Activated naive CD8-positive, alpha-beta T cell treated with anti-CD3 and anti-CD28 coated beads, Interleukin-2, amount 50 U/mL, for 24 hours (primary cell): Measurements from ENCODE around the gene ZC3H6.

ENCODE experiments used
- ATAC-seq: fragments of 150-1000 bp; cut with Tn5 transposase; one replicate; pipeline ENCODE4 v1.10.0; 2021
- DNase-seq: peaks from one replicate; pipeline ENCODE4 v3.0.0; 2021
- H3K27ac Mint-ChIP-seq: one replicate; pipeline ENCODE4 v1.8.0; 2021; ENCODE audit warnings: mild to moderate bottlenecking, mixed read lengths
- H3K27me3 Mint-ChIP-seq: one replicate; pipeline ENCODE4 v1.8.0; 2021; ENCODE audit warnings: mixed read lengths
- H3K36me3 Mint-ChIP-seq: one replicate; pipeline ENCODE4 v1.8.0; 2021; ENCODE audit warnings: low read depth, mixed read lengths
- H3K4me1 Mint-ChIP-seq: one replicate; pipeline ENCODE4 v1.8.0; 2021; ENCODE audit warnings: mixed read lengths
- H3K4me3 Mint-ChIP-seq: one replicate; pipeline ENCODE4 v1.8.0; 2021; ENCODE audit warnings: mild to moderate bottlenecking, moderate library complexity, mixed read lengths
- H3K9me3 Mint-ChIP-seq: one replicate; pipeline ENCODE4 v1.8.0; 2021; ENCODE audit warnings: mixed read lengths

The ZC3H6 gene

GRCh38 chr2:112275311-112275886, at the start of gene ZC3H6:
Gene ZC3H6, plus strand, starts transcription at chr2:112275597. Its CDS starts 398 bp downstream, at chr2:112275995.
- H3K9me3 Mint-ChIP-seq = no peaks in the 10 kb centered on the region
- DNase-seq = peak; percentile 100
- H3K27me3 Mint-ChIP-seq = no peaks in the 10 kb centered on the region
- H3K27ac Mint-ChIP-seq = peak within 1 kb of the TSS; percentile 95
- H3K4me3 Mint-ChIP-seq = peak within 1 kb of the TSS; percentile 88
- peaks cover 26% of the 10 kb centered on the region for H3K4me1 Mint-ChIP-seq
- ATAC-seq = peak; percentile 96
- H3K36me3 Mint-ChIP-seq = no peaks in the 10 kb centered on the region

DNA sequence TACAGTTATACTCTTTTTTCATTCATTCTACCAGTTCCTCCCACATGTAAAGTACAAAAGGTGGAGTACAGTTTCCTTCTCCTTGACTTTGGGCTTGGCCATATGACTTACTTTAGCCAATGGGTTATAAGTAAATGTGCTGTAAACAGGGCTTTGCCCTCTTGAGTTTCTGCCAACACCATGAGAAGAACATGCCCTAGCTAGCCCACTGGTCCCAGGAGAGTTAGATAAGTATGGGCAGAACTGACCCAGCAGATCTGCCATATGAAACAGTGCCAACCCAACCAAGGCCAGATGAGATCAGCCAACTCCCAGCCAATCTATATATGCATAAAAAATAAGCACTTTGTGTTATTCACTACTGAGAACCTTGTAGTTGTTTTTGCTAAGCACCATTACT, 46.0 kb upstream of the ZC3H6 start:
- no peaks in the 10 kb centered on the region for H3K27me3 Mint-ChIP-seq
- no peak for ATAC-seq
- no peak for DNase-seq
- H3K36me3 Mint-ChIP-seq = peaks cover 59% of the 10 kb centered on the region
- no peak overlapping the region for H3K27ac Mint-ChIP-seq
- H3K4me1 Mint-ChIP-seq = no peaks in the 10 kb centered on the region
- H3K4me3 Mint-ChIP-seq = no peak overlapping the region
- no peaks in the 10 kb centered on the region for H3K9me3 Mint-ChIP-seq

DNA sequence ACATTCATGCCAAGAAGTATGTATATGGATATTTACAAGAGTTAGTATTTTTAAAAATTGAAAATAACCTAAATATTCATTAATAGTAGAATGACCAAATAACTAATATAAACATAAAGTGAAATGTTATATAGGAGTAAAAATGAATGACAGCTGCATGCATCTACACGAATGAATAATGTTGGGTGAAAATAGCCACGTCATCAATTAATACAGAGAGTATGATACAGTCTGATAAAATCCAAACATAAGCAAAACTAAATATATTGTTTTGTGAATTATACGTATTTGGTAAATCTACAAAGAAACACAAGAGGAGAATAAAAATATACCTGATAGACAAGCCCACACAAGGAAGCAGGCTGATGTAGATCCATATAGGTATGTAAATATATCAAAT, 45.0 kb upstream of the ZC3H6 start:
- Mint-ChIP-seq H3K9me3 (no peaks in the 10 kb centered on the region), H3K27ac (no peak overlapping the region), H3K4me1 (no peaks in the 10 kb centered on the region), H3K4me3 (no peak overlapping the region), H3K36me3 (peaks cover 56% of the 10 kb centered on the region), H3K27me3 (no peaks in the 10 kb centered on the region)
- no peak for ATAC-seq
- no peak for DNase-seq

GRCh38 chr2:112239862-112240261, 35.5 kb upstream of the ZC3H6 start:
- H3K27me3 Mint-ChIP-seq = no peaks in the 10 kb centered on the region
- ATAC-seq (no peak), DNase-seq (no peak)
- no peaks in the 10 kb centered on the region for H3K9me3 Mint-ChIP-seq
- H3K4me3 Mint-ChIP-seq = no peak overlapping the region
- peaks cover 26% of the 10 kb centered on the region for H3K4me1 Mint-ChIP-seq
- peaks cover 42% of the 10 kb centered on the region for H3K36me3 Mint-ChIP-seq
- no peak overlapping the region for H3K27ac Mint-ChIP-seq

DNA sequence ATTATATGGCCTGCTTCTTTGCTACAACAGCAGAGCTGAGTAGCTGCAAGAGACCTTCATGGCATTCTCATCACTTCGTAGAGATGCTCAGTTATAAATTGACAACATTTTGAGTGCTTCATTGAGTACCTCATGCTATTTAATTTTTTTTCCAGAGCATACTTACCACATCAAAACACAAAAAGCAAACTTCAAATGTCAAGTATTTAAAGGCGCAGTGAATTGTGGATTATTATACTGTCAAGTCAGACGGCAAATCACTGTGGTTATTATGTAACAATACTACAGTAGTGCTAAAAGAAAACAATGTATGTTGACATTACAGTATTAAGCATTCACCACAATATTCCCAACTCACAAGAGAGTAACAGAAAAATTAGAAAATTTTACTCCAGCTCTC, 33.0 kb upstream of the ZC3H6 start:
- H3K36me3 Mint-ChIP-seq = peaks cover 52% of the 10 kb centered on the region
- no peak overlapping the region for H3K27ac Mint-ChIP-seq
- ATAC-seq (no peak), DNase-seq (no peak)
- no peak overlapping the region for H3K4me3 Mint-ChIP-seq
- peaks cover 31% of the 10 kb centered on the region for H3K4me1 Mint-ChIP-seq
- H3K9me3 Mint-ChIP-seq = no peaks in the 10 kb centered on the region
- H3K27me3 Mint-ChIP-seq = no peaks in the 10 kb centered on the region

- H3K36me3 Mint-ChIP-seq = peaks cover 54% of the 10 kb centered on the region
- H3K4me3 Mint-ChIP-seq = no peak overlapping the region
- H3K27ac Mint-ChIP-seq = no peak overlapping the region
- peaks cover 31% of the 10 kb centered on the region for H3K4me1 Mint-ChIP-seq
- no peak for ATAC-seq
- H3K9me3 Mint-ChIP-seq = no peaks in the 10 kb centered on the region
- H3K27me3 Mint-ChIP-seq = no peaks in the 10 kb centered on the region
- DNase-seq = no peak
These were observed 32.2 kb upstream of the ZC3H6 start for GRCh38 chr2:112243233-112243632.

GRCh38 chr2:112244854-112245253, 30.5 kb upstream of the ZC3H6 start:
- ATAC-seq (no peak), DNase-seq (no peak)
- Mint-ChIP-seq H3K4me3 (no peak overlapping the region), H3K27me3 (no peaks in the 10 kb centered on the region), H3K4me1 (peaks cover 31% of the 10 kb centered on the region), H3K36me3 (peaks cover 59% of the 10 kb centered on the region), H3K9me3 (no peaks in the 10 kb centered on the region), H3K27ac (no peak overlapping the region)

GRCh38 chr2:112251271-112251670, 24.1 kb upstream of the ZC3H6 start:
- H3K36me3 Mint-ChIP-seq = peaks cover 29% of the 10 kb centered on the region
- no peak overlapping the region for H3K27ac Mint-ChIP-seq
- no peaks in the 10 kb centered on the region for H3K27me3 Mint-ChIP-seq
- H3K9me3 Mint-ChIP-seq = no peaks in the 10 kb centered on the region
- no peak overlapping the region for H3K4me3 Mint-ChIP-seq
- ATAC-seq = peak; percentile 62
- DNase-seq = no peak
- H3K4me1 Mint-ChIP-seq = peaks cover 26% of the 10 kb centered on the region

- Mint-ChIP-seq H3K27me3 (no peaks in the 10 kb centered on the region), H3K4me1 (peaks cover 29% of the 10 kb centered on the region), H3K9me3 (no peaks in the 10 kb centered on the region), H3K27ac (no peak overlapping the region), H3K4me3 (no peak overlapping the region), H3K36me3 (peaks cover 16% of the 10 kb centered on the region)
- DNase-seq = no peak
- no peak for ATAC-seq
These were observed 22.1 kb upstream of the ZC3H6 start for GRCh38 chr2:112253261-112253815.

DNA sequence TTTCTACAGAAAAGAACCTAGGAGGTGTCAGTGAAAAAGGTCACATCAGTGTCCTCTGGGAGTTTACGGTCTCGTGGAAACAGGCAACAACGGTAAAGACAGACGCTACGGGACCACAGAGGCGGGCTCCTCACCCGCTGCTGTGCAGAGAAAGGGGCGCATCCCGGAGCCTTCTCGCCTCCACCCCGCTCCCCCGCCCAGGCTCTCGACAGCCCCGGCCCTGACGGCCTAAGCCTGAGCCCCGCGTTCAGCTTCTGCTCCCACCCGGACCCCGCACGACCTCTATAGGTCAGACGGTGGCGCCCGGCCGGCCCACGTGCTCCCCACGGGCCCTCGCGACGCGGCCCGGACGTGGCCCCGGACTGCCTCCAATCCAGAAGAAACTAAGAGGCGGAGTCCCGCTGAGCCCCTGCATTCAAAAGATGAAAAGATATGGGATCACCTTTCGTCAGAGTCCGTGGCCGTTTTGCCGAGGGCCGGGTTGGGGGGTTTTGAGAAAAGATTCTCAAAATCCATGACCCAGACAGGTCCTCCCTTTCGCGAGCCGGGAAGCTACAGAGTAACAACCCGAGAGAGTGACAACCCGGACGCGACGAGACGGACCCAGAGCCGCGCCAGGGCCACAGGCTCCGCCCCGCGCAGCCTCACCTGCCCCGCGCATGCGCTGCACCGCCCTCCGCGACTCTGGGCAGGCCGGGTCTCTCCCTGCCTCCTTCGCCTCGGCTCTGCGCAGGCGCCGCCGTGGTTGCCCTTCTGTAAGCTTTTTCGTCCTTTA, 20.7 kb upstream of the ZC3H6 start, which contains the start of gene ZC3H8:
Gene ZC3H8, minus strand, starts transcription at position 577 of the 775 bp plus-strand sequence. Its CDS starts 61 bp downstream, at position 516.
- DNase-seq (peak; percentile 97), ATAC-seq (peak; percentile 85)
- H3K4me1 Mint-ChIP-seq = peaks cover 33% of the 10 kb centered on the region
- H3K27me3 Mint-ChIP-seq = no peaks in the 10 kb centered on the region
- H3K4me3 Mint-ChIP-seq = no peak within 1 kb of the TSS
- peaks cover 11% of the 10 kb centered on the region for H3K36me3 Mint-ChIP-seq
- no peaks in the 10 kb centered on the region for H3K9me3 Mint-ChIP-seq
- no peak within 1 kb of the TSS for H3K27ac Mint-ChIP-seq

- H3K4me1 Mint-ChIP-seq = peaks cover 33% of the 10 kb centered on the region
- no peak overlapping the region for H3K27ac Mint-ChIP-seq
- ATAC-seq (no peak), DNase-seq (no peak)
- H3K9me3 Mint-ChIP-seq = no peaks in the 10 kb centered on the region
- no peak overlapping the region for H3K4me3 Mint-ChIP-seq
- peaks cover 11% of the 10 kb centered on the region for H3K36me3 Mint-ChIP-seq
- H3K27me3 Mint-ChIP-seq = no peaks in the 10 kb centered on the region
These were observed 19.5 kb upstream of the ZC3H6 start for GRCh38 chr2:112255875-112256274.

- H3K4me3 Mint-ChIP-seq = no peak overlapping the region
- peaks cover 33% of the 10 kb centered on the region for H3K4me1 Mint-ChIP-seq
- no peaks in the 10 kb centered on the region for H3K27me3 Mint-ChIP-seq
- peaks cover 11% of the 10 kb centered on the region for H3K36me3 Mint-ChIP-seq
- H3K27ac Mint-ChIP-seq = no peak overlapping the region
- no peaks in the 10 kb centered on the region for H3K9me3 Mint-ChIP-seq
- no peak for ATAC-seq
- DNase-seq = no peak
These were observed 18.7 kb upstream of the ZC3H6 start for GRCh38 chr2:112256654-112257053.

- Mint-ChIP-seq H3K27ac (peak overlapping the region; percentile 12), H3K4me3 (no peak overlapping the region), H3K36me3 (peaks cover 11% of the 10 kb centered on the region), H3K4me1 (peaks cover 33% of the 10 kb centered on the region), H3K27me3 (no peaks in the 10 kb centered on the region), H3K9me3 (no peaks in the 10 kb centered on the region)
- DNase-seq (no peak), ATAC-seq (no peak)
These were observed 17.8 kb upstream of the ZC3H6 start for GRCh38 chr2:112257575-112257974.

DNA sequence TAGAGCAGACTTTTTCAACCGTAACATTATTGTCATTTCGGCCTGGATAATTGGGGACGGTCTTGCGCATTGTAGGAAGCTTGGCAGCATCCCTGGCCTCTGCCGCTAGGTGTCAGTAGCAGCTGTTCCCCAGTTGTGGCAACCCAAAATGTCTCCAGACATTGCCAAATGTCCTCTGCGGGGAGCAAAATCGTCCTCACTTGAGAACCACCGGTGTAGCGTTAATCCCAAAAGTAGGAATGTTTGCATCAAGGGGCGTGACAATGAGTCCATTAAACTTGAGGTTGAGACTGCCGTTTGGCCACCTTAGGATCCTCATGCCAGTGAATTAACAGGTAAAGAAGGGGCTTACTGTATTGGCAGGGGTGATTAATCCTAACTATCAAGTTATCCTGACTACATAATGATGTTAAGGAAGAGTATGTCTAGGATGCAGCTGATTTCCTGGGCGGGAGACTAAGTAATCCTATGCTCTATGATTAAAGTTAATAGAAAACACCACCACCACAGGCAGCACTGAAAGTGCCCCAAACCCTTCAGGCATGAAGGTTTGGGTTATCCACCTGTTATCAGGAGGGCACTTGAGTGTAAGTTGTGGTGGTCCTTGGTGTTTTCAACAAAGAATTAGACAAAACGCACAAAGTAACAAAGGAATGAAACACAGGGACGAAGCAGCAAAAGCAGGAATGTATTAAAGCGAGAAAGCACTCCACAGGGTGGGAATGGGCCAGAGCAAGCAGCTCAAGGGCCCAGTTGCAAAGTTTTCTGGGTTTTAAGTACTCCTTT, 15.7 kb upstream of the ZC3H6 start:
- peak overlapping the region; percentile 39 for H3K4me3 Mint-ChIP-seq
- peak; percentile 52 for ATAC-seq
- H3K9me3 Mint-ChIP-seq = peaks cover 3% of the 10 kb centered on the region
- DNase-seq = peak; percentile 87
- no peaks in the 10 kb centered on the region for H3K27me3 Mint-ChIP-seq
- H3K27ac Mint-ChIP-seq = peak overlapping the region; percentile 32
- no peaks in the 10 kb centered on the region for H3K36me3 Mint-ChIP-seq
- H3K4me1 Mint-ChIP-seq = peaks cover 19% of the 10 kb centered on the region
